ENCODE measurements around the gene RASA4. TPM values are rescaled to one million over a fixed set of nuclear protein-coding genes. Genes with fewer than 3 reads are reported as not detected.
"Not testable (repeated sequence)": the region's sequence is repeated elsewhere in the genome, so short reads cannot be mapped to it uniquely, and the experiment has no call there.

RASA4 gene
- total RNA-seq, 1 experiment from 2014 or later = 4.5 TPM

- not testable (repeated sequence) for H3K4me2 ChIP-seq (ENCODE audit: low read depth, low read length, poor library complexity, severe bottlenecking); H3K9me2 ChIP-seq (replicated peaks; ENCODE audit: insufficient read depth, low read length); H3K4me1 ChIP-seq (ENCODE audit: low read length); H3K79me2 ChIP-seq (ENCODE audit: low read length); H3K4me3 ChIP-seq (ENCODE audit: low read length); H3K27ac ChIP-seq (ENCODE audit: low read length); H4K20me1 ChIP-seq (ENCODE audit: insufficient read depth, low read depth, low read length); H3K36me3 ChIP-seq (ENCODE audit: insufficient read depth, low read length); H3K27me3 ChIP-seq (ENCODE audit: low read length); H3K9me3 ChIP-seq (ENCODE audit: low read length); H3K9ac ChIP-seq (ENCODE audit: low read length); H2AFZ ChIP-seq (ENCODE audit: low read length); DNase-seq
These were observed 89.4 kb downstream of the RASA4 start for GRCh38 chr7:102527182-102527581.

GRCh38 chr7:102524803-102525202, 91.8 kb downstream of the RASA4 start:
- not testable (repeated sequence) for H3K27ac ChIP-seq (ENCODE audit: low read length); H3K36me3 ChIP-seq (ENCODE audit: insufficient read depth, low read length); H3K27me3 ChIP-seq (ENCODE audit: low read length); H3K4me3 ChIP-seq (ENCODE audit: low read length); H3K9ac ChIP-seq (ENCODE audit: low read length); H4K20me1 ChIP-seq (ENCODE audit: insufficient read depth, low read depth, low read length); H3K79me2 ChIP-seq (ENCODE audit: low read length); H3K9me3 ChIP-seq (ENCODE audit: low read length); H3K4me2 ChIP-seq (ENCODE audit: low read depth, low read length, poor library complexity, severe bottlenecking); H3K9me2 ChIP-seq (replicated peaks; ENCODE audit: insufficient read depth, low read length); H2AFZ ChIP-seq (ENCODE audit: low read length); H3K4me1 ChIP-seq (ENCODE audit: low read length); DNase-seq

Small RNA genes within 50 kb of the gene (small RNA-seq; reads per million reads assigned to genes)
- not detected for gene UPK3BL1

Other genes starting within 250 kb of the RASA4 start
- 42.7 and 75.4 TPM in 2 replicates for gene PRKRIP1, start 220.4 kb downstream of the RASA4 start, total RNA-seq (2014; rRNA removed; shearing (Covaris generic); ENCODE audit: low replicate concordance)
- 2.8 and 7.8 TPM in 2 replicates for gene ORAI2, start 183.2 kb downstream of the RASA4 start, total RNA-seq (2014; rRNA removed; shearing (Covaris generic); ENCODE audit: low replicate concordance)
- gene ALKBH4, start 151.9 kb downstream of the RASA4 start, total RNA-seq (2014; rRNA removed; shearing (Covaris generic); ENCODE audit: low replicate concordance) = 3.7 and 11.9 TPM in 2 replicates
- 15.2 and 24.9 TPM in 2 replicates for gene LRWD1, start 151.8 kb downstream of the RASA4 start, total RNA-seq (2014; rRNA removed; shearing (Covaris generic); ENCODE audit: low replicate concordance)
- 53.1 and 60.7 TPM in 2 replicates for gene POLR2J, start 137.8 kb downstream of the RASA4 start, total RNA-seq (2014; rRNA removed; shearing (Covaris generic); ENCODE audit: low replicate concordance)
- gene RASA4B, start 99.0 kb downstream of the RASA4 start, total RNA-seq (2014; rRNA removed; shearing (Covaris generic); ENCODE audit: low replicate concordance) = 2.4 and 5.6 TPM in 2 replicates
- 19.8 and 49.4 TPM in 2 replicates for gene UPK3BL2, start 73.1 kb downstream of the RASA4 start, total RNA-seq (2014; rRNA removed; shearing (Covaris generic); ENCODE audit: low replicate concordance)
- not detected in 2 replicates for gene SPDYE2, start 65.5 kb downstream of the RASA4 start, total RNA-seq (2014; rRNA removed; shearing (Covaris generic); ENCODE audit: low replicate concordance)
- gene POLR2J3, start 44.2 kb downstream of the RASA4 start, total RNA-seq (2014; rRNA removed; shearing (Covaris generic); ENCODE audit: low replicate concordance) = 45.5 and 57.8 TPM in 2 replicates
- gene UPK3BL1, start 26.0 kb upstream of the RASA4 start, total RNA-seq (2014; rRNA removed; shearing (Covaris generic); ENCODE audit: low replicate concordance) = 41.7 and 51.4 TPM in 2 replicates
- gene SPDYE2B, start 33.6 kb upstream of the RASA4 start, total RNA-seq (2014; rRNA removed; shearing (Covaris generic); ENCODE audit: low replicate concordance) = not detected in 2 replicates
- 13.2 and 14.7 TPM in 2 replicates for gene POLR2J2, start 54.9 kb upstream of the RASA4 start, total RNA-seq (2014; rRNA removed; shearing (Covaris generic); ENCODE audit: low replicate concordance)
- 3.5 and 4.0 TPM in 2 replicates for gene FAM185A, start 132.2 kb upstream of the RASA4 start, total RNA-seq (2014; rRNA removed; shearing (Covaris generic); ENCODE audit: low replicate concordance)